Measurements from ENCODE around the gene TADA2A.

Gene TADA2A

GRCh38 chr17:37527249-37527851, 120.7 kb downstream of the TADA2A start:
- peak; percentile 65 for DNase-seq (ENCODE audit: low spot score)

All from AG20443 (cell line).